GM12864 (cell line): ENCODE results near the gene TBC1D16.
"Not testable (repeated sequence)": the region's sequence is repeated elsewhere in the genome, so short reads cannot be mapped to it uniquely, and the experiment has no call there.

ENCODE experiments used
- DNase-seq: peaks from one replicate; pipeline ENCODE4 v3.0.0-alpha.2; 2011; ENCODE audit warnings: low read depth
- H3K4me3 ChIP-seq: 2 replicates; pipeline ENCODE4 v1.5.1; 2011; ENCODE audit warnings: mild to moderate bottlenecking, low read depth, low read length, control low read depth
- CTCF ChIP-seq: IDR thresholded peaks from 2 replicates; pipeline ENCODE4 v1.5.1; 2011; ENCODE audit warnings: low read depth, mild to moderate bottlenecking, moderate library complexity, low read length, control low read depth, inconsistent platforms; ENCODE audit errors: missing control alignments

Gene TBC1D16

GRCh38 chr17:80053102-80053501 lies 17.4 kb upstream of the TBC1D16 start:
- DNase-seq, result no peak
- no peak for TF ChIP-seq CTCF
- no peak overlapping the region for H3K4me3 ChIP-seq

- no peak overlapping the region for H3K4me3 ChIP-seq
- no peak for TF ChIP-seq CTCF
- no peak for DNase-seq
Measured at GRCh38 chr17:80051681-80052080, 16.0 kb upstream of the TBC1D16 start.

GRCh38 chr17:80050706-80051105 lies 15.0 kb upstream of the TBC1D16 start:
- TF ChIP-seq CTCF, result no peak
- H3K4me3 ChIP-seq, result no peak overlapping the region
- no peak for DNase-seq

GRCh38 chr17:80049986-80050385 lies 14.3 kb upstream of the TBC1D16 start:
- DNase-seq, result no peak
- no peak for TF ChIP-seq CTCF
- no peak overlapping the region for H3K4me3 ChIP-seq

DNA sequence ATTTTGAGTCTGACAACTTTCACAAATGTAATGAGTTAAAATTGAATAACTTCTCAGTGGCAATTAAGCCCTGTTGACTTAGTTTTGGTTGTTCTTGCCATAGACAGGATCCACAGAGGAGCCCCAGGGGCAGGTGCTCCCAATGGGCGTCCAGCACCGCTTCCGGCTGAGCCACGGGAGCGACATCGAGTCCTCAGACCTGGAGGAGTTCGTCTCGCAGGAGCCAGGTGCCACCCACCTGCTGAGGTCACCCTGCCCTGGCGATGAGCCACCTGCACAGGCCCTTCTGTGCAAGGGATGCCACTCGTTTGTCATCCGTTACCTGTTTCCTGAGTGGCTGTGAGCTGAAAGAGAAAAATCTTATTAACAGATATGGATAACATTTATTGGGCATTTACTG lies 11.5 kb upstream of the TBC1D16 start:
- no peak for TF ChIP-seq CTCF
- H3K4me3 ChIP-seq, result no peak overlapping the region
- no peak for DNase-seq

GRCh38 chr17:80046709-80047108 lies 11.0 kb upstream of the TBC1D16 start:
- not testable (repeated sequence) for DNase-seq, H3K4me3 ChIP-seq

DNA sequence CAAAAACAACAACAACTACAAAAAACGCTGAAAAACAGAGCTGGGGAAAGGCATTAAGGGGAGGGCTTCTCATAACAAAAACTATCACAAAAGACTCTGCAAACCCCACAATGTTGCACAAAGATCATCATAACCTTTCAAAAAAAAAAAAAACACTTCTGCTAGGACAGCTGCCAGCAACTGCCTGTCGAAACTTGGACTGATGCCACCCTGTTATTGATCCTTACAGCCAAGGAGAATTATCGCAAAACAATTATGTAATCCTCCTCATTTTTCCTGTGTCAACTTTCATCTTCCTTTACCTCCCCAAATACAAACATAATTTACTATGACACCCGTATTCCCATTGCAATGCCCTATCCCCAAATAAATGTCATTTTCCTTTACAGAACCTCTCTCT lies 10.0 kb upstream of the TBC1D16 start:
- DNase-seq, result no peak
- no peak for TF ChIP-seq CTCF

DNA sequence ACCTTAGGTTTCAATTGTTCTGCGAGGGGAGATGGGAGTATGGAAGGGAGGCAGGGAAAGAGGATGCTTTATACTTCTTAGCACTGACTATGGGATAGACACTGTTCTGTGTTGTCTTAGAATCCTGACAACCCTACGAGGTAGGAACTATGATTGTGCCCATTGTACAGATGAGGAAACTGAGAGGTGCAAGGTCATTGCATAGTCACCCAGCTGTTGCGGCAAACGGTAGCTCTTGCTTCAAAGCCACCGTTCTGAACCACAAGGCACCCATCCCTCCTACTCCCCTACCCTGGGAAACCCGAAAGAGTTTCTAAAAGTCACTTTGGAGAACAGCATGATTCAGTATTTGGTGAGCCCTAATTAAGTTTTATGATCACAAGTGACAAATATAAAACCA lies 8.3 kb upstream of the TBC1D16 start:
- no peak for TF ChIP-seq CTCF
- DNase-seq, result no peak
- H3K4me3 ChIP-seq, result no peak overlapping the region

More for the DNA sequence above, 10.0 kb upstream of the TBC1D16 start:
- no peak overlapping the region for H3K4me3 ChIP-seq
